HEK293T (cell line): ENCODE measurements around the gene KRTAP4-7.
"Not testable (repeated sequence)": the region's sequence is repeated elsewhere in the genome, so short reads cannot be mapped to it uniquely, and the experiment has no call there.

Source experiments
- BHLHE40 ChIP-seq: fragments of 450-650 bp; IDR thresholded peaks from 2 replicates; pipeline ENCODE4 v1.6.1; 2016; ENCODE audit warnings: mild to moderate bottlenecking, moderate library complexity, borderline replicate concordance
- ELF4 ChIP-seq: fragments of 450-650 bp; IDR thresholded peaks from 2 replicates; pipeline ENCODE4 v1.6.1; 2017; ENCODE audit warnings: antibody characterized with exemption
- FOXK2 ChIP-seq: fragments of 450-650 bp; IDR thresholded peaks from 2 replicates; pipeline ENCODE4 v1.6.1; 2016; ENCODE audit warnings: mild to moderate bottlenecking
- PKNOX1 ChIP-seq: fragments of 450-650 bp; IDR thresholded peaks from 2 replicates; pipeline ENCODE4 v1.6.1; 2016
- SP1 ChIP-seq: fragments of 450-650 bp; IDR thresholded peaks from 2 replicates; pipeline ENCODE4 v1.6.1; 2017
- SUZ12 ChIP-seq: fragments of 450-650 bp; IDR thresholded peaks from 2 replicates; pipeline ENCODE4 v1.6.1; 2016; ENCODE audit warnings: mild to moderate bottlenecking

GRCh38 chr17:41083427-41083826 lies 523 bp upstream of the KRTAP4-7 start:
- not testable (repeated sequence) for TF ChIP-seq BHLHE40, FOXK2, SUZ12, PKNOX1, ELF4, SP1
